ENCODE measurements around the gene TXNL4A.

Gene TXNL4A

GRCh38 chr18:79943608-79944125 is 44.7 kb downstream of the TXNL4A start:
- no peak for TF ChIP-seq EZH2 (optimal IDR thresholded peaks at IDR 0.05; ENCODE audit: low read depth, low read length)
- Histone ChIP-seq H3K79me2 (ENCODE audit: low read length) (peaks cover 4% of the 10 kb centered on the region; the same call in 1 of the 2 replicates), H3K9ac (ENCODE audit: low read length) (no peak overlapping the region), H2AFZ (ENCODE audit: low read length) (no peak overlapping the region), H3K4me2 (ENCODE audit: low read depth, low read length) (no peak overlapping the region), H3K36me3 (replicated peaks; ENCODE audit: insufficient read depth, low read length) (no peaks in the 10 kb centered on the region), H3K4me3 (ENCODE audit: low read length) (no peak overlapping the region), H3F3A (ENCODE audit: insufficient read depth, low read length) (no peaks in the 10 kb centered on the region), H3K27ac (ENCODE audit: low read length) (no peak overlapping the region), H3K9me2 (replicated peaks; ENCODE audit: insufficient read depth, low read length) (no peaks in the 10 kb centered on the region), H3K4me1 (ENCODE audit: low read length) (no peaks in the 10 kb centered on the region), H3K9me3 (replicated peaks; ENCODE audit: insufficient read depth, low read length) (no peaks in the 10 kb centered on the region), H4K20me1 (ENCODE audit: insufficient read depth, low read length) (no peaks in the 10 kb centered on the region), H3K27me3 (replicated peaks; ENCODE audit: insufficient read depth, low read length) (no peaks in the 10 kb centered on the region)
- no peak for DNase-seq

DNA sequence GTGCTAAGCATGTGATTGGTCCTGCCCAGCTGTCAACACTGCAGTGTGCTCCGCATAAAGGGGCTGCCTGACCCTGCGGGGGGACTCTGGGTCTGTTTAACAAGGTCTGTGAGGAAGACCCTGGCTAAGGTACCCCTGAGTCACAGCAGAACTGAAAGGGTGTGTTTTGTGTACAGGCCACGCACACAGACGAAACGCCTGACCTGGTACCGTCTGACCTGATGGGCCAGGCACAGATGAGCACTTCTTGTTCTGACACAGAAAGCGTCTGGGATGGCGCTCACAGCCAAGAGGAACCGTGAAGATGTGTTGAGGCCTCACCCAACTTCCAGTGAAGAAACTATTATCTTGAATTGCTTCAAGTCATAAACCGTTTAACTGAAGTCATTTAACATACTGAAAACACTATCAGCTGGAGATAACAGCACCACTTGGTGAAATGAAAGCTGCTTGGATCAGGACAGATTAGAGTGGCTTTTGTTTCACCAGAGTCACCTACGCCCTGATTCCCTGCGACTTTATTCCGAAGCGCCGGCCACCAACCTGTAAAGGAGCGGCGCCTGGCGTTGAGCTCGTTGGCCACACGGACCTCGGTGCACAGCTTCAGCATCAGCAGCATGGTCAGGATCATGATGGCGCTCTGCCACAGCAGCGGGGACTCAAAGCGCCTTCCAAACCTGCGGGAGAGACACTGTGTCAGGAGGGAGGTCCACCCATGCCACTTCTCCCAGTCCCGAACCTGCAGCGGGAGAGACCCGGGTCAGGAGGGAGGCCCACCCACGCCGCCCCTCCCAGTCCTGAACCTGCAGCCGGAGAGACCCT is 45.4 kb downstream of the TXNL4A start:
- no peak overlapping the region for H3K9ac ChIP-seq (ENCODE audit: low read length)
- H3K36me3 ChIP-seq (replicated peaks; ENCODE audit: insufficient read depth, low read length): no peaks in the 10 kb centered on the region
- no peak overlapping the region for H2AFZ ChIP-seq (ENCODE audit: low read length)
- TF ChIP-seq EZH2 (optimal IDR thresholded peaks at IDR 0.05; ENCODE audit: low read depth, low read length) (no peak), EZH2phosphoT487 (IDR thresholded peaks at IDR 0.05; ENCODE audit: low read length) (no peak), CTCF (IDR thresholded peaks at IDR 0.05; ENCODE audit: low read length) (no peak)
- no peaks in the 10 kb centered on the region for H3K4me1 ChIP-seq (ENCODE audit: low read length)
- H3K27me3 ChIP-seq (replicated peaks; ENCODE audit: insufficient read depth, low read length): no peaks in the 10 kb centered on the region
- H3K4me2 ChIP-seq (ENCODE audit: low read depth, low read length): no peak overlapping the region
- DNase-seq: no peak
- H3K9me3 ChIP-seq (replicated peaks; ENCODE audit: insufficient read depth, low read length): no peaks in the 10 kb centered on the region
- no peaks in the 10 kb centered on the region for H4K20me1 ChIP-seq (ENCODE audit: insufficient read depth, low read length)
- H3K4me3 ChIP-seq (ENCODE audit: low read length): no peak overlapping the region
- peaks cover 4% of the 10 kb centered on the region; the same call in 1 of the 2 replicates for H3K79me2 ChIP-seq (ENCODE audit: low read length)
- H3K27ac ChIP-seq (ENCODE audit: low read length): no peak overlapping the region
- H3K9me2 ChIP-seq (replicated peaks; ENCODE audit: insufficient read depth, low read length): no peaks in the 10 kb centered on the region
- no peaks in the 10 kb centered on the region for H3F3A ChIP-seq (ENCODE audit: insufficient read depth, low read length)

DNA sequence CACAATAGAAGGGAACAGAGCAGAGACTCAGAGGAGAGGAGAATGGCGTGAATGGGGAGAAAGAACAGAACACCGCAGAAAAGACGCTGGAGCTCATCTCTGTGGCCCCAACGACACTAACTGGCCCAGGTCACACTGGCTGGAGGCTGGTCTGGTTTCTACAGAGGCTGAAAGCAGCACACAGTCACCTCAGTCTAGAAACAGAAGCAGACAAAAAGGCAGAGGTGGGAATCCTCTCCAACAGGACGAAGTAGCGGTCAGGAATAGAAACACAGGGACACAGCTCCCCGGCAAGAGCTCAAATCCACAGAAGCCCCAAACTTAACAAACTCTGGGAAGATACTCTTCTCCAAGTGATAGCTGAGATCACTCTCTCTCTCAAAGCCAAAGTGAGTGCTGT is 46.2 kb downstream of the TXNL4A start:
- H3K27ac ChIP-seq (ENCODE audit: low read length): no peak overlapping the region
- H3K9me2 ChIP-seq (replicated peaks; ENCODE audit: insufficient read depth, low read length): no peaks in the 10 kb centered on the region
- H3K9ac ChIP-seq (ENCODE audit: low read length): no peak overlapping the region
- no peaks in the 10 kb centered on the region for H3F3A ChIP-seq (ENCODE audit: insufficient read depth, low read length)
- no peaks in the 10 kb centered on the region for H4K20me1 ChIP-seq (ENCODE audit: insufficient read depth, low read length)
- H3K9me3 ChIP-seq (replicated peaks; ENCODE audit: insufficient read depth, low read length): no peaks in the 10 kb centered on the region
- no peak overlapping the region for H3K4me3 ChIP-seq (ENCODE audit: low read length)
- H3K4me2 ChIP-seq (ENCODE audit: low read depth, low read length): no peak overlapping the region
- DNase-seq: no peak
- H3K4me1 ChIP-seq (ENCODE audit: low read length): no peaks in the 10 kb centered on the region
- no peaks in the 10 kb centered on the region for H3K27me3 ChIP-seq (replicated peaks; ENCODE audit: insufficient read depth, low read length)
- TF ChIP-seq EZH2 (optimal IDR thresholded peaks at IDR 0.05; ENCODE audit: low read depth, low read length): no peak
- TF ChIP-seq EZH2phosphoT487 (IDR thresholded peaks at IDR 0.05; ENCODE audit: low read length): no peak
- no peak for TF ChIP-seq CTCF (IDR thresholded peaks at IDR 0.05; ENCODE audit: low read length)
- no peaks in the 10 kb centered on the region for H3K36me3 ChIP-seq (replicated peaks; ENCODE audit: insufficient read depth, low read length)
- H3K79me2 ChIP-seq (ENCODE audit: low read length): peaks cover 8% of the 10 kb centered on the region; the same call in 1 of the 2 replicates
- no peak overlapping the region for H2AFZ ChIP-seq (ENCODE audit: low read length)
